GM19193 (cell line): ENCODE measurements around the gene GAGE12J.
"Not testable (repeated sequence)": the region's sequence is repeated elsewhere in the genome, so short reads cannot be mapped to it uniquely, and the experiment has no call there.

ENCODE experiments used
- POLR2A ChIP-seq: IDR thresholded peaks from 4 replicates; pipeline ENCODE4 v1.6.1; 2011; ENCODE audit not compliant: insufficient read depth, insufficient read length; ENCODE audit errors: extremely low read depth

The GAGE12J gene

DNA sequence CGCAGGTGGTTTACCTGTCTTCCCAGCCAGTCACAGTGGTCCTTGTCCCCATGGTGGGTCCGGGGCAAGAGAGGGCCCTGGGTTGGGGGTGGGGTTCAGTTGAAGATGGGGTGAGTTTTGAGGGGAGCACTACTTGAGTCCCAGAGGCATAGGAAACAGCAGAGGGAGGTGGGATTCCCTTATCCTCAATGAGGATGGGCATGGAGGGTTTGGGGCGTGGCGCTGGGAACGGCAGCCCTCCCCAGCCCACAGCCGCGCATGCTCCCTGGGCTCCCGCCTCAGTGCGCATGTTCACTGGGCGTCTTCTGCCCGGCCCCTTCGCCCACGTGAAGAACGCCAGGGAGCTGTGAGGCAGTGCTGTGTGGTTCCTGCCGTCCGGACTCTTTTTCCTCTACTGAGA is at the start of gene GAGE12J:
GAGE12J (plus strand) TSS at position 301 of the 400 bp plus-strand sequence. CDS start 1,157 bp downstream, outside the sequence.
- not testable (repeated sequence) for TF ChIP-seq POLR2A

- TF ChIP-seq POLR2A = no peak
Measured at GRCh38 chrX:49272421-49272820, 49.4 kb upstream of the GAGE12J start.

DNA sequence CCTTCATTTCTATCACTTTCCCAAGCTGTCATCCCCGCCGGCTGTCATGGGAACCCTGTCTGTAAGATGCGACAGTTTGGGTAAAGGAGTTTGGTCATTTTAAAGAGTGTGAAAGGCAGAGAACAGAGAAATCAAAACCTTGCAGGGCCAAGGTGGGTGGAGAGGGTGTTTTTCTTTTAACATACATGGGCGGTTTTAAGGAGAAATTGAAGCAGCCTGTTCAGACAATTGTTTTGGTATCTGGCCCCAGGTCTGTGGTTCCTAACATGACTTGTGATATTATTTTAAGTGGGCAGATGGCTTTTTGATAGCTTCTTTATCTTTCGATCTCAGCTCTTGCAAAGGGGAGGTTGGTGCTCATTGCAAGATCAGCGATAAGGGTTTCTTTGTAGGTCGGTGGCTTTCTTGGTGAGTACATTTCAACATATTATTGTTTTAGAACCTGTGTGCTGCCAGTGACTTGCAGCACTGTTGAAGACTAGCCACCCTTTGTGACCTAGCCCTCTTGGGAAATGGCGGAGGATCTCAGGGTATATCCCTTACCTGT is 48.6 kb upstream of the GAGE12J start:
- TF ChIP-seq POLR2A = no peak

DNA sequence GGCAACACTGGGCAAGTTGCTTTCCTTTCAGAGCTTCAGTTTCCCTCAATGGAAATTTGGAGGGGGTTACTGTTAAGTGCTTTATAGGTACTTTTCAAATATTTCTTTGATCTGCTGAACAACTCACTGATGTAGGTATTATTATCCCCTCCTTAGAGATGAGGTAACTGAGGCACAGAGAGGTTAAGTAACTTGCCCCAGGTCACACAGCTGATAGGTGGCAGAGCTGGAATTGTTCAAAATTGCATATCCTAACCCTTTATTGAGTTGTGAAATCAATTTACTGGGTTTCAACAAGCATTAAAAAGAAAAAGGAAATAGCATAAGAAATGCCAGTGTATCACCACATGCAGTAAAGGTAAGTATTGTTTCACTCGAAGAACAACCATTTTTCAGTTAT is 45.6 kb upstream of the GAGE12J start:
- no peak for TF ChIP-seq POLR2A

DNA sequence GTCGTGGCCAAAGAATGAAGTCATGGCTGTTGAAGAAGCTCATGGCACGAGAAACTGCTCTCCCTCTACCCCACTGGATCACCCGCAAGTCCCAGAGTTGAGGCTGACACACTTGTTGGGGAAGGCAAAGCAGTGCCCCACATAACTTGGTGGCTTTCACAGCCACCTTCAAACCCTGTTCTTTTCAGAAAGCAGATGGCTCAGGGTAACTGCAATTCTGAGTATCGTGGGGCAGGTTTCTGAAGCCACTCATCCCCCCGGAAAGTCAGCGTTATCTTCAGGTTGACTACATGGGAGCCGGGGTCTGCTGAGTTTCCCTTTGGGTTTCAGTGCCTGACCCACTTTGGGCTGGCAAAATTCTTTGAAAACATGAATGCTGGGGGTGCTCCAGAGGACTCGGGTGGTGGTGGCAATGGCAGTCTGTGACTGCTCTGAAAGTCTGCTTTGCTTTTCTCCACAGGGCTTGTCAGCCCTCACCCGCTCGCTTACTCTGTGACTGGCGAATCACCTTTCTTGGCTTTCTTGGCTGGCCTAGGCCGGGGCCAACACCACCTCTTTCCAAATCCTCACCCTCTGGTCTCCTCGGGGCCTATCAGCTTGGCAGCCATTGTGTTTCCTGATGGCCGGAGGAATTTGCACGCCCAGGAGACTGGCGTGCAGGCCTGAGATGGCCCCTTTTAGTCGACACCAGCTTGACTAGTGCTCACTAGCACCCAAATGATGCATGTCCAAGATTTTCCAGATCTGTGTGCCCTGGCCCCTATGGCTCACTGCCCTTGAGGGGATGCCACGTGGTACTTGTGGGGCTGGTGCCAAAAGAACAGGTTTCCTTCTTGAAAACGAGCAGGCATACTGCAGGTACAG is 44.9 kb upstream of the GAGE12J start:
- no peak for TF ChIP-seq POLR2A

DNA sequence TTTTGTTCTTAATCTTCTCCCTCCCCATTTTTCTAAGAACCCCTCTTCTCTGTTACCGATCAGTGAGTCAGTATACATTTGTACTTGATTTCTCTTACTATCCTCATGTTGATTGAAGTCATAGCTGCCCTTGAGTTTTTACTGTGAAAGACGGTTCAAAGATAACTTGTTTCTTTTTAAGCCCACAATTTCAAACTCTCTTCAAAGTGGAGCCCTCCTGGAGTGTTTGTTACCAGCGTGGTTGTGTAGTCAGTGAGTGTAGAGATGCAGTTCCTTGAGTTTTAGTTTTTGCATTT is 44.4 kb upstream of the GAGE12J start:
- no peak for TF ChIP-seq POLR2A

DNA sequence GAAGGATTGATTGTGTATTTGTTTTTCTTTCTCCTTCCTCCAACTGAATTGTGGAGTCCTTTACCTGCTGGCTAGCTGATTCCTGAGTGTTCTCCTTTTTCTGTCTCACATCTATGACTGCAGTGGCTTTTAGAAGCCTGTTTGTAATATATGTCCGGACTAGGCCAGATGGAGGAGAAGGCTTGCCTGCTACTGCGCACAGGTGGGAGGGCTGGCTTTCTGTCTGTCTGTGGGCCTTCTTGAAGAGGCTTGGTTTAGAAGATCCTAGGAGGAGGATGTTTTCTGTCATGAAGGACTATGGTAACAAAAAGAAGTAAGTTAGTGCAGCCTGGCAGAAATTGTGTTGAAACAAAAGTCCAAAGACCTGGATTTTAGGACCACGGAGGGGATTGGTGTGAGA is 43.8 kb upstream of the GAGE12J start:
- no peak for TF ChIP-seq POLR2A

DNA sequence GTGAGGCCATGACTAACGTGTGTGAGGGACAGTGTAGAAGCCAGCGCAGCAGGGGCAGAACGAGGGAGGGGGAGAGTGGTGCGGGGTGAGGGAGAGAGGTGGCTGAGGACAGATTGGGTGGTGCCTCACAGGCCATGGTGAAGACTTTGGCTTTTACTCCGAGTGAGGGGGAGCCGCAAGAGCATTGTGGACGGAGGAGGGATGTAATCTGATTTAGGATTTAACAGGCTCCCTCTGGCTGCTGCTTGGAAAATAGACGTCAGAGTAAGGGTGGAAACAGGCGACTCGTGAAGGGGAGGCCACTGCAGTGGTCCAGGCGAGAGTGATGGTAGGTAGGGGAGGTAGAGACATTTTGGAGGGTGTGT is 39.2 kb upstream of the GAGE12J start:
- TF ChIP-seq POLR2A = no peak

GRCh38 chrX:49284212-49284611 is 37.6 kb upstream of the GAGE12J start:
- TF ChIP-seq POLR2A = no peak

DNA sequence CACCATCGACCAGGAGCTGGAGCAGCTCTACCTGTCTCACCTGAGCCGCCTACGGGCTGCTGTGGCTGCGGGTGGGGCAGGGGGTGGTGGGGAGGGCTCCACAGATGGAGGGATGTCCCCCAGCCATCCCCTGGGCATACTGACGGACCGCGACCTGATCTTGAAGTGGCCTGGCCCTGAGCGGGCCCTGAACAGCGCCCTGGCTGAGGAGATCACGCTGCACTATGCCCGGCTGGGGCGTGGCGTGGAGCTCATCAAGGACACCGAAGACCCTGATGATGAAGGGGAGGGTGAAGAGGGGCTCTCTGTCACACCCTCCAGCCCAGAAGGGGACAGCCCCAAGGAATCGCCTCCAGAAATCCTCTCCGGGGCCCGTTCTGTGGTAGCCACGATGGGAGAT is 35.7 kb upstream of the GAGE12J start:
- no peak for TF ChIP-seq POLR2A

DNA sequence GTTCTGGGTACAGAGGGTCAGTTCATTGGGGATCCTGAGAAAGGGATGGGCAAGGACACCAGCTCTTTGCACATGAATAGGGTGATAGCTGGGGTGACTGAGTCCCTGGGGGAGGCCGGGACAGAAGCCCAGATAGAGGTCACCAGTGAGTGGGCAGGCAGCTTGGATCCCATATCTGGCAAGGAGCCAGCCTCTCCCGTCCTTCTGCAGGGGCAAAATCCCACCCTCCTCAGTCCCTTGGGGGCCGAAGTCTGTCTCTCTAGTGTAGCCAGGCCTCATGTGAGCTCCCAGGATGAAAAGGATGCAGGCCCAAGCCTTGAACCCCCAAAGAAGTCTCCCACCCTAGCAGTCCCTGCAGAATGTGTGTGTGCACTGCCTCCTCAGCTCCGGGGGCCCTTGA is 35.3 kb upstream of the GAGE12J start:
- no peak for TF ChIP-seq POLR2A

DNA sequence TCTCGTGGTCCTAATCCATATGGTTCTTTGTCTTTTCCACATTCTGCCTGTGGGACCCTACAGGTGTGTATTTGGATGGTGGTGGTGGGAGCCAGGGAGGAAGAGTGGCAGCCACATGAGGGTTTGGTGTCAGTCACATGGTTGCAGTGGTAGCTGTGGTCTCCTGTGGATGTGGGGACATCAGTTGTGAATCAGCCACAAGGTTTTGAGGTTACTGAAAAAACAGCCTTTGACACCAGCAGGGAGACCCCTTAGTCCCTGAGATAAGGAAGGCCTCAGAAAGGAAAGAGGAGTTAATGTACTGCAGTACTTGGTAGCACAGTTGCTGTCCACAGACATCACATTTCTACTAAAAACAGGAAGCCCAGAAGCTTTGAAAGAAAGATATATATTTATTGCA is 34.2 kb upstream of the GAGE12J start:
- TF ChIP-seq POLR2A = no peak

DNA sequence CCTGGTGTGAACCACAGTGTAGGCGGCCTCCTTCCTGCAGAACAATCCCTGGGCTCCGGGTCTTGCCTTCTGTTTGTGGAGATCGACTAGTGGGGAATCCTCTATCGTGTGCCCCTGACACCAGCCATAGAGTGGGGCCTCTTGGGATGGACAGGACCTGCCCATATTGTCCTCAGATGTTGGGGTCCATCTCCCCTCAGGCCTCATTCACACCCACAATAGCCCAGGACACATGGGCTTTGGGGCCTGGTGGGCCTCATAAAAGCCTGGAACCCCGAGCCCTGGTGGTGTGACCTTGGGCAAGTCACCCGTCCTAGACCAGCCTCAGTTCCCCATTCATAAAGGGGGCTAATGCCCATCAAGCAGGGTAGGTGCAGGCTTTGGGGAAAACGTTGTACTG is 31.6 kb upstream of the GAGE12J start:
- TF ChIP-seq POLR2A = no peak

DNA sequence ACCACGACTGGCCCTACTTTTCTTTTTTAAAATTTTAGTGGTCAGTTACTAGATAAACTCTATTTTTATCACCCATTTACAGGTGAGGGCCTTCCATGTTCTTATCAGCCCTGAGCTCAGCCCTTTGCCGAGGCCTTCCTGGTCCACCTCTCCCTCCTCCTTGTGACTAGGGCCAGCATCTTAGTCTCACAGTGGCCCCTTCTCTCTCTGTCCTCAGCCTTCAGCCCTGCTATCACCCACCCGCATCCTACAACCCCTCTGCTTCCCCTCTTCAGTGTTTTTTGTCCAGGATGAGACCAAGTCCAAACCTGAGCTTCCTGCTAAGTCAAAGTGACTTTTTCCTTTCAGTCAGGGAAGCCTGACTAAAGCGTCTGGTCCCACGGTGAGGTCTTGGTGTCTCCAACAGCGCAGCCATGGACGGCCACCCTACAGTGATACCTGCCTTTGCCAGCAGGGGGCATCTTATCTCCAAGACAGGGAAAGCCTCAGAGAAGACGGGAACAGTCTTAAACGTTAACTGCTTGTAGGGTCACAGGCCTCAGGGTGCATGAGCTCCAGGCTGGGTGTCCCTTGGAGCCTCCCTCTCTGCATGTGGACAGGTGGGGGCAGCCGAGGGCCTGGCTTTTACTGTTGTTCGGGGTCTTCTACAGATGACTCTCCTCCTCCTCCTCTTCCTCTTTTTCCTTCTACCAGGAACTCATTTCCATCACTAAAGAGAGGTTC is 30.1 kb upstream of the GAGE12J start:
- TF ChIP-seq POLR2A = no peak

GRCh38 chrX:49292400-49293362 is 29.2 kb upstream of the GAGE12J start:
- no peak for TF ChIP-seq POLR2A

- TF ChIP-seq POLR2A = no peak
Measured at GRCh38 chrX:49300703-49301102, 21.1 kb upstream of the GAGE12J start.

GRCh38 chrX:49303346-49303745 is 18.5 kb upstream of the GAGE12J start, which contains the start of gene GAGE10:
TSS of gene GAGE10 (plus strand) at chrX:49303646. CDS start at chrX:49304860, 1,214 bp downstream.
- no peak for TF ChIP-seq POLR2A
